ENCODE results near the gene TMEM203. TPM values are rescaled to one million over a fixed set of nuclear protein-coding genes. Genes with fewer than 3 reads are reported as not detected.
A peak's percentile ranks its signal among the peaks of the same experiment; 100 is the strongest.

The TMEM203 gene
- total and polyA plus RNA-seq, 2 of the 13 experiments (the other 11 are each of a cell fraction or from before 2014, with no cell fraction given): 23.4 to 36.7 TPM

DNA sequence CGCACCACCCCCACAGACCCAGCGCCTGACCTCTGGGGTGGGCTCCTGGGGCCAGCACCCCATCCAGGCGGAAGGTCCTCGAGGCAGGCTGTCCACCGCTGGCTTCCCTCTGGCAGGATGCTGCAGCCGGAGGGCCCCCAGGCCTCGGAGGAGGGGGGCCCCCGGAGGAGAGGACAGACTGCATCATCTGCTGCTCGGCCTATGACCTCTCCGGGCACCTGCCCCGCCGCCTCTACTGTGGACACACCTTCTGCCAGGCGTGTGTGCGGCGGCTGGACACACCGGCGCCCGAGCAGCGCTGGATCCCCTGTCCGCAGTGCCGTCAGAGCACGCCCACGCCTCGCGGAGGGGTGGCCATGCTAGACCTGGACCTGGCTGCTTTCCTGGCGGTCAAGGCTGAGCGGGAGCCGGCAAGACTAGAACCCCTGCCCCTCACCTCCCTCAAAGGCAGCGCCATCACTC lies 23.1 kb upstream of the TMEM203 start (continued):
- TF ChIP-seq, protein P1, sequence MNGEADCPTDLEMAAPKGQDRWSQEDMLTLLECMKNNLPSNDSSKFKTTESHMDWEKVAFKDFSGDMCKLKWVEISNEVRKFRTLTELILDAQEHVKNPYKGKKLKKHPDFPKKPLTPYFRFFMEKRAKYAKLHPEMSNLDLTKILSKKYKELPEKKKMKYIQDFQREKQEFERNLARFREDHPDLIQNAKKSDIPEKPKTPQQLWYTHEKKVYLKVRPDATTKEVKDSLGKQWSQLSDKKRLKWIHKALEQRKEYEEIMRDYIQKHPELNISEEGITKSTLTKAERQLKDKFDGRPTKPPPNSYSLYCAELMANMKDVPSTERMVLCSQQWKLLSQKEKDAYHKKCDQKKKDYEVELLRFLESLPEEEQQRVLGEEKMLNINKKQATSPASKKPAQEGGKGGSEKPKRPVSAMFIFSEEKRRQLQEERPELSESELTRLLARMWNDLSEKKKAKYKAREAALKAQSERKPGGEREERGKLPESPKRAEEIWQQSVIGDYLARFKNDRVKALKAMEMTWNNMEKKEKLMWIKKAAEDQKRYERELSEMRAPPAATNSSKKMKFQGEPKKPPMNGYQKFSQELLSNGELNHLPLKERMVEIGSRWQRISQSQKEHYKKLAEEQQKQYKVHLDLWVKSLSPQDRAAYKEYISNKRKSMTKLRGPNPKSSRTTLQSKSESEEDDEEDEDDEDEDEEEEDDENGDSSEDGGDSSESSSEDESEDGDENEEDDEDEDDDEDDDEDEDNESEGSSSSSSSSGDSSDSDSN (CRISPR knock-in tag; IDR thresholded peaks at IDR 0.05): 0 out of 2 replicates have a peak, but pooled peaks have one; percentile 25
- TF ChIP-seq NRL (CRISPR knock-in tag; IDR thresholded peaks at IDR 0.05; ENCODE audit: borderline replicate concordance) (no peak), ZNF496 (CRISPR knock-in tag; IDR thresholded peaks at IDR 0.05; ENCODE audit: insufficient replicate concordance) (no peak), EED (CRISPR knock-in tag; IDR thresholded peaks at IDR 0.05) (no peak), ARNT2 (CRISPR knock-in tag; IDR thresholded peaks at IDR 0.05; ENCODE audit: low read depth) (no peak), MZF1 (CRISPR knock-in tag; IDR thresholded peaks at IDR 0.05; ENCODE audit: borderline replicate concordance) (no peak), ZNF589 (CRISPR knock-in tag; conservative IDR thresholded peaks at IDR 0.05) (no peak), AGO2 (optimal IDR thresholded peaks at IDR 0.05; ENCODE audit: low read depth, low read length) (peak; percentile 73), FOSL1 (CRISPR knock-in tag; IDR thresholded peaks at IDR 0.05; ENCODE audit: borderline replicate concordance) (no peak), ARNTL (CRISPR knock-in tag; IDR thresholded peaks at IDR 0.05) (no peak), MATR3 (CRISPR knock-in tag; IDR thresholded peaks at IDR 0.05) (no peak), MXI1 (IDR thresholded peaks at IDR 0.05; ENCODE audit: borderline replicate concordance, low read depth, low read length) (peak; percentile 27; the same call in 1 of the 3 replicates), NR2F6 (IDR thresholded peaks at IDR 0.05) (no peak), NR2F6 (CRISPR knock-in tag; IDR thresholded peaks at IDR 0.05) (peak; percentile 68; the same call in 1 of the 2 replicates)
- TF ChIP-seq, protein P2, sequence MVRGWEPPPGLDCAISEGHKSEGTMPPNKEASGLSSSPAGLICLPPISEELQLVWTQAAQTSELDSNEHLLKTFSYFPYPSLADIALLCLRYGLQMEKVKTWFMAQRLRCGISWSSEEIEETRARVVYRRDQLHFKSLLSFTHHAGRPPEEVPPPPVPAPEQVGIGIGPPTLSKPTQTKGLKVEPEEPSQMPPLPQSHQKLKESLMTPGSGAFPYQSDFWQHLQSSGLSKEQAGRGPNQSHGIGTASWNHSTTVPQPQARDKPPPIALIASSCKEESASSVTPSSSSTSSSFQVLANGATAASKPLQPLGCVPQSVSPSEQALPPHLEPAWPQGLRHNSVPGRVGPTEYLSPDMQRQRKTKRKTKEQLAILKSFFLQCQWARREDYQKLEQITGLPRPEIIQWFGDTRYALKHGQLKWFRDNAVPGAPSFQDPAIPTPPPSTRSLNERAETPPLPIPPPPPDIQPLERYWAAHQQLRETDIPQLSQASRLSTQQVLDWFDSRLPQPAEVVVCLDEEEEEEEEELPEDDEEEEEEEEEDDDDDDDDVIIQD (CRISPR knock-in tag; IDR thresholded peaks at IDR 0.05; ENCODE audit: low read depth): no peak
- TF ChIP-seq, protein P3, sequence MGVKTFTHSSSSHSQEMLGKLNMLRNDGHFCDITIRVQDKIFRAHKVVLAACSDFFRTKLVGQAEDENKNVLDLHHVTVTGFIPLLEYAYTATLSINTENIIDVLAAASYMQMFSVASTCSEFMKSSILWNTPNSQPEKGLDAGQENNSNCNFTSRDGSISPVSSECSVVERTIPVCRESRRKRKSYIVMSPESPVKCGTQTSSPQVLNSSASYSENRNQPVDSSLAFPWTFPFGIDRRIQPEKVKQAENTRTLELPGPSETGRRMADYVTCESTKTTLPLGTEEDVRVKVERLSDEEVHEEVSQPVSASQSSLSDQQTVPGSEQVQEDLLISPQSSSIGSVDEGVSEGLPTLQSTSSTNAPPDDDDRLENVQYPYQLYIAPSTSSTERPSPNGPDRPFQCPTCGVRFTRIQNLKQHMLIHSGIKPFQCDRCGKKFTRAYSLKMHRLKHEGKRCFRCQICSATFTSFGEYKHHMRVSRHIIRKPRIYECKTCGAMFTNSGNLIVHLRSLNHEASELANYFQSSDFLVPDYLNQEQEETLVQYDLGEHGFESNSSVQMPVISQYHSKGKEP (CRISPR knock-in tag; IDR thresholded peaks at IDR 0.05): no peak
- TF ChIP-seq, protein P4, sequence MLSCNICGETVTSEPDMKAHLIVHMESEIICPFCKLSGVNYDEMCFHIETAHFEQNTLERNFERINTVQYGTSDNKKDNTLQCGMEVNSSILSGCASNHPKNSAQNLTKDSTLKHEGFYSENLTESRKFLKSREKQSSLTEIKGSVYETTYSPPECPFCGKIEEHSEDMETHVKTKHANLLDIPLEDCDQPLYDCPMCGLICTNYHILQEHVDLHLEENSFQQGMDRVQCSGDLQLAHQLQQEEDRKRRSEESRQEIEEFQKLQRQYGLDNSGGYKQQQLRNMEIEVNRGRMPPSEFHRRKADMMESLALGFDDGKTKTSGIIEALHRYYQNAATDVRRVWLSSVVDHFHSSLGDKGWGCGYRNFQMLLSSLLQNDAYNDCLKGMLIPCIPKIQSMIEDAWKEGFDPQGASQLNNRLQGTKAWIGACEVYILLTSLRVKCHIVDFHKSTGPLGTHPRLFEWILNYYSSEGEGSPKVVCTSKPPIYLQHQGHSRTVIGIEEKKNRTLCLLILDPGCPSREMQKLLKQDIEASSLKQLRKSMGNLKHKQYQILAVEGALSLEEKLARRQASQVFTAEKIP (CRISPR knock-in tag; IDR thresholded peaks at IDR 0.05; ENCODE audit: borderline replicate concordance): no peak
- TF ChIP-seq, protein P5, sequence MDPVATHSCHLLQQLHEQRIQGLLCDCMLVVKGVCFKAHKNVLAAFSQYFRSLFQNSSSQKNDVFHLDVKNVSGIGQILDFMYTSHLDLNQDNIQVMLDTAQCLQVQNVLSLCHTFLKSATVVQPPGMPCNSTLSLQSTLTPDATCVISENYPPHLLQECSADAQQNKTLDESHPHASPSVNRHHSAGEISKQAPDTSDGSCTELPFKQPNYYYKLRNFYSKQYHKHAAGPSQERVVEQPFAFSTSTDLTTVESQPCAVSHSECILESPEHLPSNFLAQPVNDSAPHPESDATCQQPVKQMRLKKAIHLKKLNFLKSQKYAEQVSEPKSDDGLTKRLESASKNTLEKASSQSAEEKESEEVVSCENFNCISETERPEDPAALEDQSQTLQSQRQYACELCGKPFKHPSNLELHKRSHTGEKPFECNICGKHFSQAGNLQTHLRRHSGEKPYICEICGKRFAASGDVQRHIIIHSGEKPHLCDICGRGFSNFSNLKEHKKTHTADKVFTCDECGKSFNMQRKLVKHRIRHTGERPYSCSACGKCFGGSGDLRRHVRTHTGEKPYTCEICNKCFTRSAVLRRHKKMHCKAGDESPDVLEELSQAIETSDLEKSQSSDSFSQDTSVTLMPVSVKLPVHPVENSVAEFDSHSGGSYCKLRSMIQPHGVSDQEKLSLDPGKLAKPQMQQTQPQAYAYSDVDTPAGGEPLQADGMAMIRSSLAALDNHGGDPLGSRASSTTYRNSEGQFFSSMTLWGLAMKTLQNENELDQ (CRISPR knock-in tag; IDR thresholded peaks at IDR 0.05; ENCODE audit: borderline replicate concordance): no peak
- TF ChIP-seq, protein P6, sequence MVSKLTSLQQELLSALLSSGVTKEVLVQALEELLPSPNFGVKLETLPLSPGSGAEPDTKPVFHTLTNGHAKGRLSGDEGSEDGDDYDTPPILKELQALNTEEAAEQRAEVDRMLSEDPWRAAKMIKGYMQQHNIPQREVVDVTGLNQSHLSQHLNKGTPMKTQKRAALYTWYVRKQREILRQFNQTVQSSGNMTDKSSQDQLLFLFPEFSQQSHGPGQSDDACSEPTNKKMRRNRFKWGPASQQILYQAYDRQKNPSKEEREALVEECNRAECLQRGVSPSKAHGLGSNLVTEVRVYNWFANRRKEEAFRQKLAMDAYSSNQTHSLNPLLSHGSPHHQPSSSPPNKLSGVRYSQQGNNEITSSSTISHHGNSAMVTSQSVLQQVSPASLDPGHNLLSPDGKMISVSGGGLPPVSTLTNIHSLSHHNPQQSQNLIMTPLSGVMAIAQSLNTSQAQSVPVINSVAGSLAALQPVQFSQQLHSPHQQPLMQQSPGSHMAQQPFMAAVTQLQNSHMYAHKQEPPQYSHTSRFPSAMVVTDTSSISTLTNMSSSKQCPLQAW (CRISPR knock-in tag; IDR thresholded peaks at IDR 0.05): 0 out of 2 replicates have a peak, but pooled peaks have one; percentile 36
